ENCODE results near the gene TCN1.
"Not testable (repeated sequence)": the region's sequence is repeated elsewhere in the genome, so short reads cannot be mapped to it uniquely, and the experiment has no call there.

Gene TCN1

DNA sequence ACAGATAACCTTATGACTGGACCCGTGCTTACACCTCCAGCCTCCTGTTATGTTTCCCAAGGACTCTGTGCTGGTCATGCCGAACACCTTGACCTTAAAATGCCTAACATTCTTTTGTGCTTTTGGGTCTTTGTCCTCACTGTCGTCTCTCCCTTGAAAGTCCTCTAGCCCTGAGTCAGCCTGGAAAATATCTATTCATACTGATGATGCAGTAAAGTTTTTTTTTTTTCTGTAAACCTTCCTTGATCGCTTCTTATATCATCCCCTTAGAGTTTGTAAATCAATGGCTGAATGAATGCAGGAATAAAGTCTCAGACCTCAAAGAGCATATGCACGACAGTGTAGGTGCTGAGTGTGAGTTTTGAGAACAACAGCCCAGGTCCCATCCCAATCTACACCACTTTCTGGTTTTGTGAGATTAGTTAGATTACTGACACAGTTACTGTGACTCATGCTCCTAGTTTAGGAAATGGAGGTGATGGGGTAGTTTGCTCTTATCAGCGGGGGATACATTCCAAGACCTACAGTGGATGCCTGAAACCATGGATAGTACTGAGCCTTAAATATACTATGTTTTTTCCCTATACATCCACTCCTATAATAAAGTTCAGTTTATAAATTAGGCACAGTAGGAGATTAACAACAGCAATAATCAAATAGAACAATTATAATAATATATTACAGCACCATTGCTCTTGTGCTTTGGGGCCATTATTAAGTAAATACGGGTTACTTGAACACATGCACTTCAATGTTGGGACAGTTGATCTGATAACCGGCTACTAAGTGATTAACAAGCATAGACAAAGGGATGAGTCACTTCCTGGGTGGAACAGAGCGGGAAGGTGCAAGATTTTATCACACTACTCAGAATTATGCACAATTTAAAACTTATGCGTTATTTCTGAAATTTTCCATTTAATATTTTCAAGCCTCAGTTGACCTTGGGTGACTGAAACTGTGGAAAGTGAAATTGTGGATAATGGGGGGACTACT, 8.6 kb downstream of the TCN1 start:
- no peak for FAIRE-seq

DNA sequence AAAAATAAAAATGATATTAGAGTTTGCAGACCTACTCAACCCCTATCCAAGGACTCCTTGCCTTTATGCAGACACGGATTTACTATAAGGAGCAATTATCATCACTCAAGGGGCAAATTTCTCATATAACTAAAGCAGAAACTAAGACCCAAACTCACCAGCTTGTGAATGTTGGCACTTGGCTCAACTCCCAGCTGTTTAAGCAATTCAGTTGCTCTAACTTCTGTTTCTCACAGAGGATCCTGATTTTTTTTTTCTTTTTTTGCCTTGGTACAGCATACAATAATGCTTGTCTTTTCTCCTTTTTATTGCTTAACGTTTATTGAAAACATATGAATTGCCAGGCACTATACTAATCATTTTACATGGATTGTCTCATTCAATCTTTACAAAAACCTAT, 11.4 kb downstream of the TCN1 start:
- no peak for FAIRE-seq

DNA sequence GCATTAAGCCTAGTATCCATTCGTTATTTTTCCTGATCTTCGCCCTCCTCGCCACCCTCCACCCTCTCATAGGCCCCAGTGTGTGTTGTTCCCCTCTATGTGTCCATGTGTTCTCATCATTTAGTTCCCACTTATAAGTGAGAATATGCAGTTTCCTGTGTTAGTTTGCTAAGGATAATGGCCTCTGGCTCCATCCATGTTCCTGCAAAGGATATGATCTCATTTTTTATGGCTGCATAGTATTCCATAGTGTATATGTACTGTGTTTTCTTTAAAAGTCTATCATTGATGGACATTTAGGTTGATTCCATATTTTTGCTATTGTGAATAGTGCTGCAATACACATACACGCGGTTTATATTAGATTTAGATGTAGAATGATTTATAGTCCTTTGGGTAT, 14.9 kb downstream of the TCN1 start:
- not testable (repeated sequence) for FAIRE-seq

DNA sequence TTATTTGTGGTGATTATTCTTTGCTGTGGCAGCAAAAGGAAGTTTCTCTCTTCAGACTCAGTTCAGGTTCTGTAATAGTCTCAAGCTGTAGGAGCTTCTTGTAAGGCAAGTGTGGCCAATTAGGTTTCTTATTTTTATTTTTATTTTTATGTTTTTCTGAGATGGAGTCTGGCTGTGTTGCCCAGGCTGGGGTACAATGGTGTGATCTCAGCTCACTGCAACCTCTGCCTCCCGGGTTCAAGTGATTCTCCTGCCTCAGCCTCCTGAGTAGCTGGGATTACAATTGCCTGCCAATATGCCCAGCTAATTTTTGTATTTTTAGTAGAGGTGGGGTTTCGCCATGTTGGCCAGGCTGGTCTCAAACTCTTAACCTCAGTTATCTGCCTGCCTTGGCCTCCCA, 16.7 kb downstream of the TCN1 start:
- FAIRE-seq, result not testable (repeated sequence)

DNA sequence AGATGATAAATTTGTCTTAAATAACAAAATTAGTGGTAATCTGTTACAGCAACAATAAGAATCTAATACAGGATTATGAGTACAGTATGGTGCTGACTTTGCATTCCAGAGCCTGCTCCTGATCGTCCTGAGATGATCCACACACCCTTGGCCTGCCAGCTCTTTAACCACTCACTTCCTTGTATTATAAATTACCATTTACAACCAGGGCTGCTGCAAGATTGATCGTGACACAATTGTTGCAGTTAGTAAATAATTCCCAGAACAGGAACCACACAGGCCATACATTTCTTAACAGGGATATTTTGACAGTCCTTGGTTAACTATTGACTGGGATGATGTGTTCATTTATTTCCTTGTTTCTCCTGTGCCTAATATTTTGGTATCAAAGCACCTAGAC, 17.2 kb downstream of the TCN1 start:
- no peak for FAIRE-seq

DNA sequence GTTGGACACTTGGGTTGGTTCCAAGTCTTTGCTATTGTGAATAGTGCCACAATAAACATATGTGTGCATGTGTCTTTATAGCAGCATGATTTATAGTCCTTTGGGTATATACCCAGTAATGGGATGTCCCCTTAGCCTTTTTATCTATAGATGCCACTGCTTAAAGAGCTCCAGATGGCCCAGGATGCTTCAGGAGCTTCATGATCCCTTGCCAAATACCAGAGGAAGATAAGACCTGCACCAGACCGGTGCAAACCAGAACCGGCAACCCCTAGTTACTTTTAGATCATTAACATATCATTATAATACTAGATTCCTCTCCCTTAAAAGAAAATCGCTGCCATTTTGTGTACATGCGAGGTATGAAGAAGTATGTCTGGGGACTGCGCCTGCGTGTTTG, 17.8 kb downstream of the TCN1 start:
- not testable (repeated sequence) for FAIRE-seq

DNA sequence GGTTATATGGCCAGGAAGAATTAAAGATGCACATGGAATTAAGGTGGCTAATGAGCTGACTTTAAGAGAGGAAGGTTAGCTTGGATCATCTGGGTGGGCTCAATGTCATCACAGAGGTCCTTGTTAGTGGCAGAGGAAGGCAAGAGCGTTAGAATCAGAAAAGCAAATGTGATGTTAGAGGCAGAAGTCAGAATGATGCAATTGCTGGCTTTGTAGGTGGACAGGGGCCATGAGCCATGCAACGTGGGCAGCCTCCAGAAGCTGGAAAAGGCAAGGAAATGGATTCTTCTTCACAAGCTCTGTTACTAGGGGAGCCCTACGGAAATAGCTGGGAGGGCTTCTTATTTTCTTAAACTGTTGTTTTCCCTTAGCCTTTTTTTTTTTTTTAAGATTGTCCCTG, 18.7 kb downstream of the TCN1 start:
- FAIRE-seq, result no peak

DNA sequence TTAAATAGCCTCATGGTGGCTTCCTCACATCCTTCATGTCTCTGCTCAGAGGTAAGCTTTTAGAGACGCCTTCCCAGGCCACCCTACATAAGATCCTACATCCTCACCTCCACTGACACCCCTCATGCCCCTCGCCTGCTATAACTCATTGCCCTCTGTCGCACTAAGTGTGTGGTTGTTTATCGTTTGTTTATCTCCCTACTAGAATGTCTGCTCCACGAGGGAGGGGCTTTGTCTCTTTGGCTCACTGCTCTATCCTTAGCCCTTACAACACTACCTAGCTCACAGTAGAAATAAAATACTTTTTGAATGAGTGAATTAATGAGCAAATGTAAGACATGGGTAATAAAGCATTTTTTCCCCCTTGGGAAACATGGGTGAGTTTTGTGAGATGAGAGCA, 19.7 kb downstream of the TCN1 start:
- FAIRE-seq, result no peak

DNA sequence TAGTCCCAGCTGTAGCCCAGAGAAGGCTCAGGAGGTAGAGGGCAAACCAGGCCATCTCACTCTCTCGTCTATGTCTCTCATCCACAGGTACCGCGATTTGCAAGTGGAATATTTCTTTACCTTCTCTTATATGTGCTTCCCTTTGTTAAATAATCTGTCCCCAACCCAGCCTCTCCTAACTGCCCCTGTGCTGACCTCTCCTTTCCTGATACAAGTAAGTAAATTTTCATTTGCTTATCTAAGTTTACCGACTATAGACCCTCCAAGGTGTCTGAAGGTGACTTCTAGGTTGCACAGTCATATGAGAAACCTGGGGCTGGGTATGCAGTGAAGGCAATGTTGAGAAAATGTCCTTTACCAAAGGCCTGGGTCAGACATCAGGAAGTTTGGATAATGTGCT, 20.9 kb downstream of the TCN1 start, which contains the start of gene CBLIF:
Gene CBLIF (minus strand): TSS at position 101 of the 400 bp plus-strand sequence. CDS start 46 bp downstream, at position 55.
- FAIRE-seq, result no peak

DNA sequence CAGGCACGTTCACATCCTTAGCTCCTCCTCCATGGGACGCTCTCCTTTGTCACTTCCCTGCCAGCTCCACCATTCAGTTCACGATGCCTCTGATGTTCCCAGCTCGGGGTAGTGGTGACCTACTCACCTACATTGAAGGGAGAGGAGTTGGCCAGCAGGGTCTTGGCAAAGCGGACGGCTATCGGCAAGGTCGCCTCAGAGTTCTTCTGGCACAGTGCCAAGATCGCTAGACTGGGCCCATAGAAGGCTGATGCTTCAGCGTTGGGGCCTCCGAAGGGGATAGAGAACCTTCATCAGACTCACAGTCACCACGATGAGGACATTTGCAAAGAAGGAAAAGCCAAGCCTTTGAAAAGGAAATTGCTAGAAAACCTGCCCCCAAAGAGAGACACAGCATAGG, 24.0 kb downstream of the TCN1 start:
- FAIRE-seq, result no peak

DNA sequence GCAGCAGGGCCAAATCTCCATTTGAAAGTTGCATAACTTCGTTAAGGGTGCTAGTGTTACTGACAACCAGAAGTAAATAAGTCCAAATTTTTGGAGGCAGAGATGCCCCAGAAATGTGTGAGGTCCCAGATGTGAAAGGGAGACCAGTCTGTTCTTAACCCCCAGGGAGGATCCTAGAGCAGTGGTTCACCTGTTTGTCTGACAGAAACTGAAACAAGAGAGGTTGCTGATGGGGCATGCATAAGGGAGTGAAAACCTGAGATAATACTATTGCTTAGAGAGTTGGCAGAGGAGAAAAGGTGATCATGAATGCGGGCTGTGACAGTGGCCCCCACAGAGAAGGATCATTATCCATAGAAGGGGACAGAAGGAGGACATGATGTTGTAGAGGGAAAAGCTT, 24.8 kb downstream of the TCN1 start:
- FAIRE-seq, result no peak

DNA sequence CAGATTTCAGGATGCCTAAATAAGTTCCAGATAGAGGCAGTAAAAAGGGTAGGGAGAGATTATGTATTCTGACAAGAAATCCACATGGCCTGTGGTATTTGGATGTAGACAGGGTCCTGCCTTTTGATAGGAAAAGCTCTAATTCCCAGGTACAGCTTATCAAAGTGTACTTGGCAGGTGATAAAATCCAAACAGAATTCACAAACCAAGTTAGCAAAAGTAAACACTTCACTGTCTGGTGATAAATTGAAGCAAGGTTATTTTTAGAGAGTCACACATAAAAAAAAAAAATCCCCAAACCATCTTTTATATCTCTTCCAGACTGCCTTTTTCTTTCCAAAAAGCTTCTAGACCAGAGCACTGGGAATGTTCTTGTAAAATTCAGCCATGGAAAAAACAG, 26.7 kb downstream of the TCN1 start:
- no peak for FAIRE-seq

DNA sequence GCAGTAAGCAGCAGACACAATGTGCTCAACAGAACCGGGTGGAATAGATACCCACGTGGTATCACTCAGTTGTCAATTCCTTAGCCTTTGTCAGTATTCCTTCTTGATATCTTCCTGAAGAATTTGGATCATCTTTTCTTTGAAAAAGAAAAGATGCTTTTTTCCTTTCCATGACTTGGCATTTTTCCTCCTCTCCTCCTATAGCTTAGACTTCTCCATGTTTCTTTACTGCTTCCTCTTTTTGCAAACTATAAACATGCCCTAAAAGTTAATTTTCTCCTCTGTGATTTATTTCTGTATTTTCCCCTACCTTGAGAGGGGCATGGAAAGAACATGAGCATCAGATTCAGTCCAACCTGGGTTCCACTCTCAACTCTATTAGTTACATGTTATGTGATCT, 32.7 kb downstream of the TCN1 start:
- no peak for FAIRE-seq

DNA sequence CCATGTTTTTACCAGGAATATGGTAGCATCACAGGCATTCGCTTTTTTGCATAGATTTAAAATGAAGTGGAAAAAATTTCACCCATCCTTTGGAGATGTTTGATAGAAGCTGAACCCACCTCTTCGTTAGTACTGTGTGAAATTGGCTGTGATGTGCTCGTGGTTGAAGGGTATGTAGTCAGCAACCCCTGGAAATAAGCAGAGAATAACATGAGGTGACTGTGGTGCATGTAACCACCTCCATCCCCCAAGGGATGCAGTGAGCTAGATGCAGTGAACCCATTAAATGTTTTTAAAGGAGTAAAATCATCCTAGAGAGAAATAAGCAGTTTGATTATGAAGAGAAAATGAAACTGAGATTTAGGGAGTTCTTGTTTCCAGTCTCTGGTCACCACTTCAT, 36.9 kb downstream of the TCN1 start:
- FAIRE-seq, result no peak

DNA sequence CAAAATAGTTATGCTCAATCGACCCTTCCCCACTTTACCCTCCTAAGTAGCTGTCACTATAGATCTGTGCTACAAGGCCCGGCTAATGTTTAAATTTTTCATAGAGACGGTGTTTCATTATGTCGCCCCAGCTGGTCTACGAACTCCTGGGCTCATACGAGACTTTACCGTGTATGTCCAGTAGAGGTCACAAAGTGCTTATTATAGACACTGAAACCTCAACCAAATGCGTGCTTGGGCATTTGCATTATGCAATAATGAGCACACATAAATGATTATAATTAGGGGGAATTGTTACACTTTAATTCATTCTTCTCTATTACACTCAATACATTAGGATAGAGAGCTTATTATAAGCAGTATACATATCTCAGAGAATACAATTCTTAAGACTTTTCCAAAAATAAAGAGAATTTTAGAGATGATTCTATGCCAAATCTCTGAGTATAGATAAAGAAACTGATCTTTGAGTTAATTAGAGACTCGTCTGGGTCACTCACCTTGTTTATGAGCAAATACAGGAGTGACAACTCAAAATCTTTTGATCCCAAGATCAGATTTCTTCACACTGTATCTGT, 43.2 kb downstream of the TCN1 start:
- FAIRE-seq, result peak; percentile 79

DNA sequence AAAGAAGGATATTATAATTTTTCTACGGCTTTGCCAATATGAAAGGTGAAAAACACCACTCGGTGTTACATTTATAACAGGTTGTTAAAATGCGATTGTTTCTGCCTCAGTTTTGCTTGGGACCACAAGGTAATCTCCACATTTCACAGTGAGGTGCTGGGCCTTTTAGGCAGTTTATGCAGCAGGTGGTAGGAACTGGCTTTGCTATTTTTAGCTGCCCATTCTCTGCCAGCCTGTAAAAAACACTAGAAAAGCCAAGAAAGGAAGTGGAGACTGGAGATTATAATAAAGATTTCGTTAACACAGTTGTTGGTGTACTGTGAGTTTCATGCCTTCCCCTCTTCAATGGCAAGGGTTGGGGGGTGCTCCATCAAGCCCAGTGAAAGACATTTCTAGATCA, 47.7 kb downstream of the TCN1 start:
- FAIRE-seq, result no peak

DNA sequence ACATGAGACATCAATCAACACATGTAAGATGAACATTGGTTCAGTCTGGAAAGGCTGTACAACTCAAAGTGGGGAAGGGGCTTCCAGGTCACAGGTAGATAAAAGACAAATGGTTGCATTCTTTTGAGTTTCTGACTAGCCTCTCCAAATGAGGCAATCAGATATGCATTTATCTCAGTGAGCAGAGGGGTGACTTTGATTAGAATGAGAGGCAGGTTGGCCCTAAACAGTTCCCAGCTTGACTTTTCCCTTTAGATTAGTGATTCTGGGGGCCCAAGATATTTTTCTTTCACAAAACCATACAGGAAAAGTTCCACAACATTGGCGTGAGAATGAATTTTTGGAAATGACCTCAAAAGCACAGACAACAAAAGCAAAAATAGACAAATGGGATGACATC, 49.9 kb downstream of the TCN1 start:
- FAIRE-seq, result not testable (repeated sequence)

DNA sequence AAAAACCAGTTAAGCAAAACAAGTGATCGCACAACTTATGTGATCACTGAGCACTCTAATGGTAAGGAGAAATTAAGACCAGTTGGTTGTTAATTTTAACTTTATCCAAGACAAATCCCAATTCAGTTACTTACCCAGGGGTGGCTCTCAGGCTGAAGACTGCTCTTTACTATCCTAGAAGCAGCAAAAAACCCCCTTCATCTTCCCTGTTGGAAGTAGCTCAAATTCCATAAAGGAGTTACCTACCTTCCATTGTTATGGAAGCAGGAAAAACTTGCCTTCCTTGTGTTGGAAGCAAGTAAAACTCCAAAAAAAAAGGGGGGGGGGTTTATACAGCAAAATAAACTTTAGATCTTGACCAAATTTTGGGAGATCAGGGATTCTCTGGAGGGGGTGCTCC, 50.5 kb downstream of the TCN1 start:
- no peak for FAIRE-seq

DNA sequence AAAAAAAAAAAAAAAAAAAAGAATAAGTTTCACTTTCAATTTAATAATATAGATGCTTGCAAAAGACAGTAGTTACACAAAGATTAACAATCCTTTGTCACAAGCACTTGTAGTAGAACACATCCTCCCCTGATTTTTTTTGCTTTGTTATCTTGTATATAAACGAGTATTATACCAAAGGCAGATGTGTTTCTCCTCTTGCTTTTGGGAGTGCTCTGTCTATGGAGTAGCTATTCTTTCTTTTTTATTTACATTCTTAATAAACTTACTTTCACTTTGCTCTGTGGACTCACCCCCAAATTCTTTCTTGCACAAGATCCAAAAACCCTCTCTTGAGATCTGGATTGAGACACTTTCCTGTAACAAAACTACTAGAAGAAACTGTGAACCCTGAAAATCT, 52.3 kb downstream of the TCN1 start:
- no peak for FAIRE-seq

DNA sequence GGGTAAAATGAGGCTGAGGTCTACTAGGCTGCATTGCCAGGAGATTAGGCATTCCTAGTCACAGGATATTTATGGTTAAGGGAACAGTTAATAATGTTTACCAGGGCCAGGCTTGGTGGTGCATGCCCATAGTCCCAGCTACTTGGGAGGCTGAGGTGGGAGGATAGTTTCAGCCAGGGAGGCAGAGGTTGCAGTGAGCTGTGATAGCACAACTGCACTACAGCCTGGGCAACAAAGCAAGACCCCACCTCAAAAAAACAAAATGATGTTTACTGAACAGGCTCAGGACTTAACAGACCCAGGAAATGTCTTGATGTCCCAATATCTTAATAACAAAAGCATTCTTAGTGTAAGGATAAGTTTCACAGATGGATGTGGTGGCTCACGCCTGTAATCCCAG, 52.9 kb downstream of the TCN1 start:
- FAIRE-seq, result no peak

DNA sequence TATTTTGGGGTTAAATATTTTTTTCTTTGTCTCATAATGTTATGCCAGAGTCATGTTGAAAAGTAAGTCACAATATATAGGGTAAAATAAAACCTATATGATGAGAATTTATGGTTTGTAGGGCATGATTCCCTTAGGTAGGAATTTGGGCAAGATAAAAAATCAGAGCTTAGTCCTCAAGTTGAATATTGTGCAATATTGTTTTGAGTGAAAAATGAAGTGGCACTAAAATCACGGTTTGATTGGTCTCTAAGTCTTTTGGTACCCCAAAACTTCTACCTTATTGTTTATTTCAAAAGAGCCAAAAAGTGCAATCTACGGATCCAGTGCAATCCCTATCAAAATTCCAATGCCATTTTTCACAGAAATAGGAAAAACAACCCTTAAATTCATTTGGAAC, 54.1 kb downstream of the TCN1 start:
- FAIRE-seq, result no peak

DNA sequence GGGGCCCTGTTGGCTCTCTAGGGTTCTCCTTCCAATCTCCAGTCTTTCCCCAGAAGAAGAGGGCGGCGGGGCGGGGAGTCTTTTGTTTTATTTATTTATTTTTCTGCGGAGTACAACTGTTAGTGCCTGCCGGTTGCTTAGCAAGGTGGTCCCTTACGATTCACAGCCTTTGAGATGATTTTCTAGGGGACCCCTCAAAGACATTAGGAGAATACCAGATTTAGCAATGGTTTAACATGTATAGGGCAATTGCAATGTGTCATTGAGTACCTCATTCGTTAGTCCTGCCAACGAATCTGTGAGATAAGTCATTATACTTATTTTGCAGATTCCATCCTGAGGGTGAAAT, 55.4 kb downstream of the TCN1 start:
- FAIRE-seq, result no peak

DNA sequence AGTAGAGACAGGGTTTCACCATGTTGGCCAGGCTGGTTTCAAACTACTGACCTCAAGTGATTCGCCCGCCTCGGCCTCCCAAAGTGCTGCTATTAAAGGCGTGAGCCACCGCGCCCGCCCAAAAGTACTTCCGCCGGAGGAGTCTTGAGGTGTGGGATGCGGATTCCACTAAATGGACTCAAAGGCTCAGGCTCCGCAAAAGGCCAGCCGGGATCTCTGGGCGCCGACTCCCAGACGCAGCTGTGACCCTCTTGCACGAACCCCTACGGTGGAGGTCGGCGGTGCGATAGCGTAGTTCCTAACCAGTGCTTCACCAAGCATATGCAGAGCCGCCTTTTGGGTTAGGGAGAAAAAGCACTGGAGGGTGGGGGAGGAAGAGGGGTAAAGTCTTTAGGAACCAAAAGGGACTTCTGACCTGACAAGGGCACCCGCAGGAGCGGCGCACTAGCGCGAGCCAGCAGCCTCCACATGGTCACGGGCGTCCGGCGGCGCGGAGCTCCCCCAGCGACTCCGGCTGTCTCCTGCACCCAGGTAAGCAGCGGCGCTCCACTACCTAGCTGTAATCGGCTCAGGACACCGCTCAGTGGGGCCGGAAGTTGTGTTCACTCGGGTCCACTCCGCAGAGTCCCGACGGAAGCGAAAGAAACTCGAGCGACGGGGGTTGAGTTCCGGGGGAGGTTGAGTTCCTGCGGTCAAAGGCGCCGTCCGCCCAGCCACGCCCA, 55.9 kb downstream of the TCN1 start, which contains the start of gene MRPL16:
Gene MRPL16 (minus strand): TSS at position 590 of the 722 bp plus-strand sequence. CDS start 120 bp downstream, at position 470.
- FAIRE-seq, result no peak

All from endometrium (tissue), 2 donors.